HG03342 (cell line): ENCODE measurements around the gene AQR.
"Not testable (repeated sequence)": the region's sequence is repeated elsewhere in the genome, so short reads cannot be mapped to it uniquely, and the experiment has no call there.

ENCODE experiments used
- ATAC-seq: cut with Tn5 transposase; IDR thresholded peaks from one replicate; pipeline ENCODE4 v1.9.1; 2021; ENCODE audit warnings: mild to moderate bottlenecking, moderate library complexity; ENCODE audit not compliant: unreplicated experiment

Gene AQR

DNA sequence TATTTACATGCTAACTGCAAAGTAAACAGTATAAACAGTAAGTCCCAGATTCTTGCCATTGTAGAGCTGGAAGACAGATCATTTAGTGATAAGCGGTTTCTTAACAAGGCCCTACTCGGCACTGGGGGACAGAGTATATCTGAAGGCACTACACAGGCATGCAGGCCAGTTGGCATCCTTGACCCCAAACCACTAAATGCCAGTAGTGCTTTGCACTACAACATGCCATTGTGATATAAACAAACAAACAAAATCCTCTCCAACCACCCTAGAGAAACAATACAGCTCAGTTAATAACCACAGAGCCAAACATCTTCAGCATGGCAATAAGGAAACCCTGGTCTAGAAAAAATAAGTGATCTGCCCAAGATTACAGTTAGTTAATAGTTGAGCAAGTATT is 5.3 kb downstream of the AQR start:
- no peak for ATAC-seq

DNA sequence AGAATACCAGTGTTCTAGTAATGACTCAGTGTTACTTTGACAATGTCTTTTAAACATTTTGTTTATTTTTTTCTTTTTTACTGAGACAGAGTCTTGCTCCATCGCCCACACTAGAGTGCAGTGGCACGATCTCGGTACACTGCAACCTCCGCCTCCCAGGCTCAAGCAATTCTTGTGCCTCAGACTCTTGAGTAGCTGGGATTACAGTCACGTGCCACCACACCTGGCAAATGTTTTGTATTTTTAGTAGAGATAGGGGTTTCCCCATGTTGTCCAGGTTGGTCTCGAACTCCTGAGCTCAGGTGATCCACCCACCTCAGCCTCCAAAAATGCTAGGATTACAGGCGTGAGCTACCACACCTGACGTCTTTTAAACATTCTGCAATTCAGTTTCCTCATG is 15.7 kb downstream of the AQR start:
- no peak for ATAC-seq

DNA sequence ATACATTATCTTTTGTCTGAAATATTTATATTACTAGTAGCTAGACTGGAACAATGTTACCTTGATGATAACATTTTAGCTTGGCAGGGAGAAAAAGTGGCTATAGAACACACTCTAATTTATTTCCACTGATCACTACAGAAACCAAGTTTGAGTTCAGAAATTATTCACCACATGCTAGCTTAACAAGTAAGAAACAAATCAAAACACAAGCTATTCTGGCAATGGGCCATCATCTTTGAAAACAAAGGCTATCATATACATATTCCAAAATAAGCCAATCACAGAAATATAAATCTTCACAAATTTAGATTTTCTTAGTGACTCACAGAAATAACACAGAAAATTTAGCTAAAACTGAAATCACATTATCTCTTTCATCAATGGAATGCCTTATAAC is 17.1 kb downstream of the AQR start:
- no peak for ATAC-seq

DNA sequence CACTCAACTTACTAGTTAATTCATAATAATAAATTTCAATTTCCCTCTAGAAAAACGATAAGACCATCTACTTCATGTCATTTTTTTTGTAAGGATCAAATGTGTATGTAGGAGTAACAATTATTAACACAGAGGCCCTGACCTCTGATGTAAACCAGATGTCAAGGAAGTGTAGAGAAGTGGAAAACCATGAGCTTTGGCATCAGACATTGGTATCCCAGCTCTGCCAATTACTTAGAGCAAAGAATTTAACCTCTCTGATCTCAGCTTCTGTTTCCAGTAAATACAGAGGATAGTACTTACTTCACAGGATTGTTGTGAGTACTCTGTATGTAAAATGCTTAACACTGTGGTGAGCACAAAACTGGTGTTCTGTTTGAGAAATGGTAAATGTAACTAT is 17.5 kb downstream of the AQR start:
- no peak for ATAC-seq

DNA sequence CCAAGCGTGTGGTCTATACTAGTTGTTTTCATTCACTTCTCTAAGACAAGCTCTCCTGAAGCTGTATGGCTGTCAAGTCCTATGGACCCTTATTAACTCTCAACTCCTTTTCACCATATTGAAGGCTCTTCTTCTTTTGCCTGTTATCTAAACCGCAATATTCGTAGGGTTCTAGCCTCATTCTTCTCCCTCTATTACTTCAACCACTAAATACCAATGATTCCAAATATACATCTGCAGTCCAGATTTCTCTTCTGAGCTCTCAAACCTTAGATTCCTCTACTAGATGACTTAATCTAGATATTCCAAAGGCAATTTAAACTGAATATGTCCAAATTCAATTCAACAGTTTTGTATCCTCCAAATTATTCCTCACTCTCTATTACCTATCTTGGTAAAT is 24.6 kb downstream of the AQR start:
- ATAC-seq, result no peak

DNA sequence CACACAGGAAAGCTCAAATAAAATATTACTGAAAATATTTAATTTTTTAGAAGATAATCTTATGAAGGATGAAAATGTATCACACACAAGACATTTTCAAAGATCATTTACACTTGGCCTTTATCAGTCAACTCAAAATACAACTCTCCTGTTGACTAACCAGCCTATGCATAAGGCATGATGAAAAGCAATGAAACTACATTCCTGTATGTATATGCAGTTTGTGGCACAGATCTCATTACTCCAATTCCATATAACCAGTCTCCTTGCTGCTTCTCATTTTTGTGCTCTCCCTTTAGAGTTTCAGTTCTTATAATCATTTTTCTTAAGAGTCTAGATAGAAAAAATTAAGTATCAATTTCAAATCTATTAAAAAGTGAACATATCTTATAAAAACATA is 25.8 kb downstream of the AQR start:
- no peak for ATAC-seq

DNA sequence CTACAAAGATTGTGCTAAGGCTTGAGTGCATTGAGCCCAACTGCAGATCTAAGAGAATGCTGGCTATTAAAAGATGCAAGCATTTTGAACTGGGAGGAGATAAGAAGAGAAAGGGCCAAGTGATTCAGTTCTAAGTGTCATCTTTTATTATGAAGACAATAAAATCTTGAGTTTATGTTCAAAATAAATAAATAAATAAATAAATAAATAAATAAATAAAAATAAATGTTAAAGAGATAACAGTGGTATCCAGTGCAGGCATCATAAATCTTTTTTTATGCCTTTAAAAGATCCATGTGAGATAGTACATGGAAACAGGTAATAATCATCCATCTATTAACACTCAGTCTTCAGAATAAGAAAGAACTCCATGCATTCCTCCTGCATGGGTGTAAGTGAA is 26.3 kb downstream of the AQR start:
- ATAC-seq, result not testable (repeated sequence)

DNA sequence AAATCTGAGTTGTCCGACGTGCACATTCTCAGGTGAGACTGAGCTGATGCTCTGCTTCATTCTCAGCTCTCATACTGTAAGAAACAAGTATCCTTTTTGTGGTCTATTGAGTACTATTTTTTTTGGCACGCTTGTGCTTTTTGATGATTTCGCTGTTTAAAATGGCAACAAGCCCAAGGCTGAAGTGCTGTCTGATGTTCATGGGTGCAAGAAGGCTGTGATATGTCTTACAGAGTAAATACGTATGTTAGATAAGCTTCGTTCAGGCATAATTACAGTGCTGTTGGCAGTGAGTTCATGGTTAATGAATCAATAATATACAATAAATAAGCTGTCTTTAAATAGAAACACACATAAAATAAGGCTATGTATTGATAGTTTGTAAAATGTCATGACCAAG is 27.2 kb downstream of the AQR start:
- no peak for ATAC-seq

DNA sequence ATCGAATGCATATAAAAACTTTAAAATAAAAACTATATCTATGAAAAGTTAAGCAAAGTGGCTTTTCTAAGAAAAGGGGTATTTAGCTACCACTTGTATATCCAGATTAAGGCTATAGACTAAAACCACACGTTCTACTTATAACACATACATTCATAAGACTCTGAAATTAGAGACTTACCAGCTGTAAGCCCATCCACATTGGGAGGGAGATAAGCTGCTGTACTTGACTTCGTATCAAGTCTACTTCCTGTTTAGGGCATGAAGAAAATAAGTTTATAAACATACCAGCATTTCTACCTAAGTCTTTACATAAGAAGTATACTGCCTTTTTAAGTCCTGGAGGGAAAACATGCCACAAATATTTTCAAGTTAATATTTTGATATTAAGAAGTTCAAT is 27.7 kb downstream of the AQR start:
- no peak for ATAC-seq

DNA sequence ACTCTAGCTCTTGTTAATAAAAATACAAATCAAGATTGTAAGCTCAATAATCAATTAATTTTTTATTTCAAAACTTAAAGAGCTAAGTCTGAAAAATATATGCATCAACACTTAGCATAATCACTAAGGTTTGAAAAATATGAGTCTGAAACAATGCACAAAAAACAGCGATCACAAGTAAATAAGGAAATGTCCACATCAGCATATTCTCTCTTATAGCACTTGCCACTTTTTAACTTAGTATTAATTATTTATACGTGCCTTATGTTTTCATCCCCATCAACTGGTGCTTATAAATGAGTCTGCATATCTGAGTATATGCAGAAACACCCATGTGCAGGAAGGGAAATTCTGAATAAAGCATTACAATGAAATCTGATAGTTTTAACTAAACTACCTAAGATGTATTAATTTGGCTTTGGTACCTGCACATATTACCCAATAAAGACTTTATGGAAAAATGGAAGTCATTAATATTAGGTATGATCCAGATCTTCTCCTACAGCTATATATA is 28.3 kb downstream of the AQR start:
- ATAC-seq, result no peak

DNA sequence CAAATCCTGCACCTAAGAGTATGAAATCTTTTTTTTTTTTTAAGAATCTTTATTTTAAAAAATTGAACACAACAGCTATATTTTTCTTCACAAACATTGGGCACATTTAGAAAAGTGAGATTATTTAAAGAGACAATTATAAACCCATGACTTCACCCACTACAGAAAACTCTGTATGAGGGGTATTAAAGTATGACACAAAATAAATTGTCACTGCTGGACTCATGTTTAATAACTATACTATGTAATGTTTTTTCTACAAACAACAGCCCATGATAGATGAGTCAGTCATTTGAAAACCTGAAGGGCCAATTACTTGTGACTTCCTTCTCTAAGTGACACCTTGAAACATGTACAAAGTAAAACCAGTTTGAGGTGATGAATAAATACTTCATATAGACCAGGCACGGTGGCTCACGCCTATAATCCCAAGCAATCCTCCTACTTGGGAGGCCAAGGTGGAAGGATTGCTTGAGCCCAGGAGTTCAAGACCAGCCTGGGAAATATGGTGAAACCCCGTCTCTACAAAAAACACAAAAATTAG is 36.0 kb downstream of the AQR start:
- no peak for ATAC-seq

DNA sequence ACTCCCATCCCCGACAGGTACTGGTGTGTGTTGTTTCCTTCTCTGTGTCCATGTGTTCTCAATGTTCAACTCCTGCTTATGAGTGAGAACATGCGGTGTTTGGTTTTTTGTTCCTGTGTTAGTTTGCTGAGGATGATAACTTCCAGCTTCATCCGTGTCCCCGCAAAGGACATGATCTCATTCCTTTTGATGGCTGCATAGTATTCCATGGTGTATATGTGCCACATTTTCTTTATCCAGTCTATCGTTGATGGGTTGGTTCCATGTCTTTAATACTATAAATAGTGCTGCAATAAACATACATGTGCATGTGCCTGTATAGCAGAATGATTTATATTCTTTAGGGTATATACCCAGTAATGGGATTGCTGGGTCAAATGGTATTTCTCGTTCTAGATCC is 41.2 kb downstream of the AQR start:
- not testable (repeated sequence) for ATAC-seq

DNA sequence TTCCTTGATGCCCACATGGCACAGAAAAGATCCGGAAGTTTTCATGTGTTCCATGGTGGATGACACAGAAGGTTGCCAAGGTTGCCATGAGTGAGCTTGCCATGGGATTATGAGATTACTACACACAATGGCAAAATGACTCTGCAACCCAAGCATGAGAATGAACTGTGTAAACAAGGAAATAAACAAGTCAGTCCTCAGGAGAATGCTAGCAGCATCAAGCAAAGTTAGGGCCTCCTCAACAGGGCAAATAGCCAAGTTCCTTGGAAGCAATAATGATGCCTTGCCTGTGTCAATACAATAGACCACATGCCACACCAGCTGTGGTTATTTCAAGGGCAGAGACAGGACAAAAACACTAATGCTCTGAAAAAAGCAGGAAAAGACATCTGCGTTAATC is 41.8 kb downstream of the AQR start:
- no peak for ATAC-seq

DNA sequence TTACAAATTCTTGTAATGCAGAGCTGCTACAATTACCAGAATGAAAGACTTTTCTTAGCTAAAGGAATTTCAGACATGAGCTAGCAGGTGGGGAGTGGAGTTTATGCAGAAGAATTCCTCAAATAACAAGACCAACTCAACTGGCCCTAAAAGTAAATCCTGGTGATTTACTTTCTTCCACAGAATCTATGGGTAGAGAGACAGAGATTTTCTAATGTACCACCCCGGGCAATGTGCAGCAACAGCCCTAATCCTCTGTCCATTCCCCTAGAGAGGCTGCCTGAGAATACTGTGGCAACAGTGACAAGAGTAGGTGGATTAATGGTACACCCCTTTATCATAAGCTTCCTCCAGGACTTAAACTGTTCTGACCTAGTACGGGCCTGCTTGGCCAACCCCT is 55.2 kb downstream of the AQR start:
- no peak for ATAC-seq

DNA sequence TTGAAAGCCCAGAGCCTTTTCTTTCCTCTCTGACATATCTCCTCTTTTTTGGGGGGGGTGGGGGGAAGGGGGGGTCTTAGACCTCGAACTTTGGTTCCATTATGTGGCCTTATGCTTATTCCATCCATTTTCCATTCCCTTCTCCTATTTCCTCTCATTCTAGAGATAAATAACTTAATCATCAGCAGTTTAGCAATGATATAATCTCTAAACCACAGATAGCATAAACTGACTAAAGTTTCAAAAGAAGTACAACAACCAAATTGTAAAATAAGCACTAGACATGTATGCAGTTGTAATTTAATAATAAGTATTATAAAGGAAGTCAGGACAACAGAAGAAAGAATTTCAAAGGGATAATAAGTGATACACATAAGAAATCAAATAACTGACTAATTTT is 64.5 kb downstream of the AQR start:
- ATAC-seq, result no peak

DNA sequence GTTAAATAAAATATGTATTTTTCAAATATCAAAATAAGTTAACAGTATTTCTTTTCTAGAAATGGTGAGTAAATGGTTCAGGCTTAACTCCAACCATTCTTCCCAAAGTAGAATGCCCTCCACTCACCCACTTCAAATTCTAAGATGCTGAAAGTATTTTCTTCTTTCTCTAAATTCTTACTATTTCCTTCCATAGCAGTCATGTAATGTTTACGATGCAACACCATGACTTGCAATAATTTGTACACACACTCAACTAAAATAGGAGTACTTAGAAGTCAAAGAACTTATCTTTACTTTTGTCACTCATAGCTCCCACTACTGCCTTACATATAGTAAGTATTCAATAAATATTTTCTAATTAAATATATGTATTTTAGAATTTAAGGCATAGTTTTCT is 65.0 kb downstream of the AQR start:
- ATAC-seq, result no peak

DNA sequence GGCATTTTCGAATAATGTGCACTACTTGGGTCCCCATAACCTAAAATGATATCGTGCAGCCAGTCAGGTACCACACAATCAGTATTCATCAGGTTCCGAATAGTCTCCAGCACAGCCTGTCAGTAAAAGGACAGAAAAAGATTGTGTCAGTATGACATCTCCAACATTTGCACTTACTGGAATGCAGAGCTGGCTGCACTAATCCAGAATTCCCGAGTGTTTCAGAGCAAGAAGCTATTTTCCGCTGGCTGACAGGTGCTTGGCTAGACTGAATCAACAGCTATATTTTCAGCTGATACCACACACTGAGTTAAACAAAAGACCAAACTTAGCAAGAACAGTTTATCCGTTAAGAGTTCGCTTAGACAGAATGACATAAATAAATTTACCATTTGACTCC is 68.8 kb downstream of the AQR start:
- ATAC-seq, result no peak

DNA sequence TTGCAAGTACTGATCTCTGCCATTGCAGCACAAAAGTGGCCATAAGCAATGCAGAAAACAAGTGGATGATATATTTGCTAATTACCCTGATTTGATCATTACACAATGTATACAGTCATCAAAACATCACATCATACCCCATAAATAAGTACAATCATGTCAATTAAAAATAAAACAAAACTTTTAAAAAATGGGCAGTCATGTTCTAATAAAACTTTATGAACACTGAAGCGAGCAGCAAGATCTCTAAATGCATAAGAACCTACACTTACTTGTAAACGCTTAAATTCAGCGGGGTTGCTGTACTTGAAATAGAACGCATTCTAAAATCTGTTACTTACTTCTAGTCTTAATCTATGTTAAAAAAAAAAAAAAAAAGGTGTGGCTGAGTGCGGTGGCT is 73.4 kb downstream of the AQR start:
- ATAC-seq, result no peak

DNA sequence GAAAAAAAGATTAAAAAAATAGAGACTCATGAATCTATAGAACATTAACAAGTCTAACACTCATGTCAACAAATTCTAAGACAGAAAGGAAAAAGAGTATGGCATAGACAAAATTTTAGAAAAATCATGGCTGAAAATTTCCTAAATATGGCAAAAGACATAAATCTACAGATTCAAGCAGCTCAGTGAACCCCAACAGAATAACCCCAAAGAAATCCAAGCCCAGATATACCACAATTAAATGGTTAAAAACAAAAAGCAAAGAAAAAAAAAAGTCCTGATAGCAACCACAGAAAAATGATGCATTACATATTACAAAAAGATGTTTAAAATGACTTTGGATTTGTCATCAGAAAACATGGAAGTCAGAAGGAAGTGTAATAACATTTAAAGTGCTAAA is 75.6 kb downstream of the AQR start:
- ATAC-seq, result no peak

DNA sequence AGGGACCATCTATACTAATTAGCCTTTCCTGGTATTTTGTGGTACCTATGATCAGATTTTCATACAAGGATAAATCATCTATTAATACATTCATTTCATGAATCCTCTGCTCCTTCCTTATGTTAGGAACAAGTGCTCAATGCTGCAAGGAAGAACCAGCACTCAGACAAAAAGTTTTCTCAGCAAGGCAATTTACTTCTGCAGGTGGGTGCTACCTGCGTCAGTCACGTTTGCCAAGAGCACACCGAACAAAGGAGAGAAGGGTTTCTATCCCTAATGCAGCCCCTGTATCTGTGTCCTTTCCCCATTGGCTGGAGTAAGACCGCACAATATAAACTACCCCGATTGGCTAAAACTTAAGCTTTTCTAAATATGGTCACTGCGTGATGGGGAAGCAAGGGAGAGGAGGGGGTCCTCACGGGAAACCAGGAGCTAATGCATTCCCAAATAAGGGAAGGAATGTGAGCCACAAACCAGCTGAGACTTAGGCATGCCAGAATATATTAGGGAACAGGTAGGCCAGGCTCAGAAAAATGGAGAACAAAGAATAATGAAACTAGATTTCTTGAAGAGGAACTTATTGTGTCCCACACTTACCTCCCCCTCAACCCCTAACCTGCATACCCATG is 76.5 kb downstream of the AQR start:
- ATAC-seq, result no peak

DNA sequence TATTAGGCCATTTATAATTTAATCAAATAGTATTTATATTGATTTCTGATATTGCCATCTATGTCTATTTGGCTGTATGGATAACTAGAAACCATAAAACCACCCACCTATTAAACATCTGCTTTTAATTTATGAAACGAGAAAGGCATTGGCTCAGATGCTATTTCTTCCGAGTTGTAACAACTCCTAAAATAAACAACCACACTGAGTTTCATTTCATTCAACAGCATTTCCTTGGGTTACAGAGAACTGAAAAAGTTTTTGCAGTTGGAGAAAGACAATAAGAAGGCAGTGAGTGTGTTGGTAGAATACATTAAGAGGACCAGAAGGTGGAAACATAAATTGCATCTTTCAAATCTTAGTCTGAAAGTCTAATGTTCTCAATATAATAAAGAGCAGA is 79.1 kb downstream of the AQR start:
- no peak for ATAC-seq

DNA sequence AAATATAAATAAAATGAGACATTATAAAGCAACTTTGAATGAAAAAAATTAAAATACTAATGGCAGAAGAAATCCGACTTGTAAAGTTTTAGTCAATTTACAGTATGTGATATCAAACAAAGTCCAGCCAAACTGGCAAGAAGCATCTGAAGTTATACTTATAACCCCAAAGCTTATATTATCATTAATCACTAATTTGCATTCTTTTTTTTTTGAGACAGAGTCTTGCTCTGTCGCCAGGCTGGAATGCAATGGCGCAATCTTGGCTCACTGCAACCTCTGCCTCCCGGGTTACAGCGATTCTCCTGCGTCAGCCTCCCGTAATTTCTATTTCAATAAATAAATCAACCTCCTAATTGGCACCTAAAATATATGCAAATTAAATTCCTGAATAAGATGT is 80.1 kb downstream of the AQR start:
- ATAC-seq, result no peak

DNA sequence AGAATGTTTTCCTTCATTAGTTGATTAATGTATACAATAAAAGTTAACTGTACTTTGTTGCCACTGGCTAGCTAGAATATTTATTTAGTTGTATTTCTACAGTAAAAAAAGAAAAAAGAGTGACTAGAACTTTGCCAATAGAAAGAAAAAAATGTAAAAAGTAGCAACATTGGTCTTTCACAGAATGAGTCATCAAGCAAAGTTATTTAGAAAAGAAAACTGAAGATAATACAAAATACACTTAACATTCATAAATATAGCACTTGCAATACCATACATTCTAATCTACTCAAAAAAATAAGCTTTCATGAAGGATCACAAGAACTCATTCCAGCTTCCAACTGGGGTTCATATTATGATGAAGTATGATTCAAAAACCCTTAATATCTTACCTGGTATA is 83.4 kb downstream of the AQR start:
- ATAC-seq, result no peak
